D721Med (cell line): ENCODE results near the gene HOXC11.

Experiments
- DNase-seq: peaks from one replicate; pipeline ENCODE4 v3.0.0; 2011; ENCODE audit warnings: low spot score; ENCODE audit not compliant: insufficient read length
- FAIRE-seq: peaks from 2 replicates; lab custom pipeline; 2011; peaks lifted over from hg19 to GRCh38; lab: Jason Lieb, UNC
- TF ChIP-seq, protein P1 (sequence below): IDR thresholded peaks from 2 replicates; pipeline ENCODE4 v1.5.1; 2012; ENCODE audit warnings: mild to moderate bottlenecking, control low read depth; ENCODE audit not compliant: insufficient read depth; ENCODE audit errors: missing control alignments

Gene HOXC11

GRCh38 chr12:54017878-54018467, 45.0 kb downstream of the HOXC11 start:
- no peak for FAIRE-seq
- TF ChIP-seq, protein P1, sequence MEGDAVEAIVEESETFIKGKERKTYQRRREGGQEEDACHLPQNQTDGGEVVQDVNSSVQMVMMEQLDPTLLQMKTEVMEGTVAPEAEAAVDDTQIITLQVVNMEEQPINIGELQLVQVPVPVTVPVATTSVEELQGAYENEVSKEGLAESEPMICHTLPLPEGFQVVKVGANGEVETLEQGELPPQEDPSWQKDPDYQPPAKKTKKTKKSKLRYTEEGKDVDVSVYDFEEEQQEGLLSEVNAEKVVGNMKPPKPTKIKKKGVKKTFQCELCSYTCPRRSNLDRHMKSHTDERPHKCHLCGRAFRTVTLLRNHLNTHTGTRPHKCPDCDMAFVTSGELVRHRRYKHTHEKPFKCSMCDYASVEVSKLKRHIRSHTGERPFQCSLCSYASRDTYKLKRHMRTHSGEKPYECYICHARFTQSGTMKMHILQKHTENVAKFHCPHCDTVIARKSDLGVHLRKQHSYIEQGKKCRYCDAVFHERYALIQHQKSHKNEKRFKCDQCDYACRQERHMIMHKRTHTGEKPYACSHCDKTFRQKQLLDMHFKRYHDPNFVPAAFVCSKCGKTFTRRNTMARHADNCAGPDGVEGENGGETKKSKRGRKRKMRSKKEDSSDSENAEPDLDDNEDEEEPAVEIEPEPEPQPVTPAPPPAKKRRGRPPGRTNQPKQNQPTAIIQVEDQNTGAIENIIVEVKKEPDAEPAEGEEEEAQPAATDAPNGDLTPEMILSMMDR, result no peak
- peak; percentile 92 for DNase-seq

GRCh38 chr12:54018468-54018984, 45.6 kb downstream of the HOXC11 start:
- TF ChIP-seq, protein P1, result no peak
- DNase-seq (no peak), FAIRE-seq (no peak)

GRCh38 chr12:54019091-54019811, 46.3 kb downstream of the HOXC11 start:
- DNase-seq, result no peak
- TF ChIP-seq, protein P1, result no peak
- no peak for FAIRE-seq

DNA sequence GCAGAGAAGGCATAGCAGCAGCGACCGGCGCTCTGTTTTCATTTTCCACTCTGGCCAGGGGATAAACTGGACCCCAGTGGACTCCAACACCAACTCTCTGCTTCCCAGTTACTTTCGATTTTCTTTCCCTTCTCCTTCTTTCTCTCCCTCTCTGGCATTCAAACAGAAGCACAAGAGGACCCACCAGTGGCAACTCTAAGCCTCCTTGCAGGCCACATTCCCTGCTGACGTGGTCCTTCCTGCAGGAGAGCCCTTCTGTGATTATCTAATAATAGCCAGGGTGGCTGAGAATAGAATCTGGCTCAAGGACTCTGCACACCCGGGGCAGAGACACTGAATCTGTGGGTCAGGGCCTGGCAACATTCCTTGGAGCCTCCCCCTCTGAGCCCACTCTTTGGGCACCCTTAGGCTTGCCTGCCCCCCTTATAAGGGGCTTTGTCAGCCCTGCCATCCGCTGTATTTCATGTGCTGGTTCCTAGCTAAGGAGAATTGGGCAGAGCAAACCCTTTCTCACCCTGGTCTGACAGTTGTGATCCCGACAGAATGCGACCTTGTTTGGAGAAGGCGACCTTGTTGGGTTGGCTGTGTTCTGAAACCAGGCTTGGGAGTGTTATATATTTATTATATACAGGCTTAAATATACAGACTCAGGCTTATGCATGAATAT, 47.1 kb downstream of the HOXC11 start:
- TF ChIP-seq, protein P1, result no peak
- FAIRE-seq, result no peak
- DNase-seq, result no peak

DNA sequence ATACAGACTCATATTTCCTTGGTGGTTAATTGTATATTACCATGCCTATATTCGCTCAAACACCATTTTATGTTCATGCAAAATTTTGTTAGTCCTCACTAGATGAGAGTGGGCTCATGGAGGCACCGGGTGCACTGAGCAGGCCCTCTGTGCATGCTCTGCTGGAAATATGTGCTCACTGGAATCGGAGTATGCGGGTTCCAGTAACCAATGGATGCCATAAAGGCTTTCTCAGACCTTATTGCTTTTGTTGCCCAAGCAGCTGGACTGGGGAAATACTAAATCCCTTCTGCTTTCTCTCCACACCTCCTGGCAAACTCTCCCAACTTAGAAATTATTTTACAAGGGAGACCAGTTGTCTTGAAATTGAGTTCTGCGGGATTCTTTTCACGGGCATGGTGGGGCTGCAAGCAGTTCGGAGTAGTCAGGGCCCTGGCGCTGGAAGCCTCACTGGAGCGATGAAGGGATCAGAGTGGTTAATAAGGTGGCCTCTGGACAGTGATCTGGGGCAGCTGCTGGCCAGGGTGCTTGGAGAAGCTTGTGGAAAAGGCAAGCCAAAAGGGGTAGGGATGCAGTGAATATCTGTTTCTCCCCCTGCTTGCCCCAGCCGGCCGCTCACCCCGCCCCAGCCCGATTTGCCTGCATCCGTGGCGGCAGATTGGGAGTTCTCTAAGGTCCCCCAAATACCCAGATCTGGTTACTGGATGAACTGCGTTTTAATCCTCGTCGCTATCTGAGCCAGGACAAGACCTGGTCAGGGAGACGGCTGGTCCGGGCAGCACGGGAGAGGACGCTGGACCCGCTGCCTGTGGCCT, 47.9 kb downstream of the HOXC11 start:
- TF ChIP-seq, protein P1, result no peak
- FAIRE-seq (no peak), DNase-seq (no peak)

GRCh38 chr12:54021432-54022013, 48.6 kb downstream of the HOXC11 start:
- TF ChIP-seq, protein P1, result no peak
- no peak for DNase-seq
- FAIRE-seq, result no peak
